Aorta (tissue), 5 donors: Measurements from ENCODE around the gene SLC35F5. TPM values are rescaled to one million over a fixed set of nuclear protein-coding genes. Genes with fewer than 3 reads are reported as not detected.
"Not testable (repeated sequence)": the region's sequence is repeated elsewhere in the genome, so short reads cannot be mapped to it uniquely, and the experiment has no call there.

Source experiments
- ATAC-seq: fragments of 200-7000 bp; cut with Tn5 transposase; one replicate; pipeline ENCODE4 v1.9.1; 2022; ENCODE audit warnings: moderate library complexity; ENCODE audit not compliant: low FRiP score
- DNase-seq, 2 donors: peaks; one replicate each; pipeline ENCODE4 v3.0.0-alpha.2; 2020
- H3K27ac ChIP-seq, 2 donors: one replicate each; pipeline ENCODE4 v1.5.1; 2013; ENCODE audit warnings: low read length in 2 of 2, mild to moderate bottlenecking in 2 of 2, moderate library complexity in 2 of 2, control low read depth in 1 of 2, inconsistent platforms in 1 of 2, low read depth in 1 of 2
- H3K27me3 ChIP-seq, 2 donors: one replicate each; pipeline ENCODE4 v1.6.1; 2013; ENCODE audit warnings: control low read depth in 1 of 2, low read length in 1 of 2, mild to moderate bottlenecking in 1 of 2, moderate library complexity in 1 of 2; ENCODE audit not compliant: insufficient read depth in 2 of 2, control insufficient read depth in 1 of 2
- H3K36me3 ChIP-seq, 2 donors: one replicate each; pipeline ENCODE4 v1.6.1; 2013; ENCODE audit warnings: control low read depth in 1 of 2, low read length in 1 of 2, mild to moderate bottlenecking in 1 of 2; ENCODE audit not compliant: insufficient read depth in 2 of 2, control insufficient read depth in 1 of 2
- H3K4me1 ChIP-seq, 2 donors: one replicate each; pipeline ENCODE4 v1.6.1; 2013; ENCODE audit warnings: low read length in 2 of 2, control low read depth in 1 of 2, mild to moderate bottlenecking in 1 of 2, moderate library complexity in 1 of 2; ENCODE audit not compliant: insufficient read depth in 2 of 2, control insufficient read depth in 1 of 2
- H3K4me3 ChIP-seq, 2 donors: one replicate each; pipeline ENCODE4 v1.5.1; 2013; ENCODE audit warnings: low read length in 2 of 2, control low read depth in 1 of 2, mild to moderate bottlenecking in 1 of 2
- H3K9me3 ChIP-seq: one replicate; pipeline ENCODE4 v1.6.1; 2013; ENCODE audit warnings: mild to moderate bottlenecking, low read length; ENCODE audit not compliant: control insufficient read depth
- WGBS, 2 donors: extraction: QIAGEN DNeasy Blood & Tissue Kit; methylation state at CpG; one replicate each; pipeline ENCODE4 v1.1.7; 2013; 5-methylcytosine and 5-hydroxymethylcytosine counted together
- intact Hi-C, 2 donors: fragments of 100-400 bp; cut with DNase I; formaldehyde crosslinking; loops; one replicate each; pipeline versions ENCODE4 v1.14.2 to v1.15.0; 2022
- polyA plus RNA-seq, 2 donors: library from polyadenylated mRNA; stranded (reverse); fragments of 200-250 nt; gene quantifications; one replicate each; pipeline ENCODE4 v1.2.3, GENCODE V29; 2013
- total RNA-seq, 2 donors: library from RNA; stranded (reverse); fragmentation: NEBNext Ultra II Directional; extraction: Animal tissue kit (Norgen Biotek cat#: 25700); gene quantifications; one replicate each; pipeline ENCODE4 v1.2.1, GENCODE V29; 2021
- donor health status: healthy with polysubstance abuse.
- donor health status: Bipolar disorder and iron deficiency.
- donor health status: DM: no; HTN: no; CAD: no.
- donor health status: DM: no; HTN: no; CAD: no.
- donor health status: DM: yes; HTN: yes; CAD: no.

The SLC35F5 gene
- total and polyA plus RNA-seq, 4 donors: 17.4 to 82.4 (median 48.0) TPM

DNA sequence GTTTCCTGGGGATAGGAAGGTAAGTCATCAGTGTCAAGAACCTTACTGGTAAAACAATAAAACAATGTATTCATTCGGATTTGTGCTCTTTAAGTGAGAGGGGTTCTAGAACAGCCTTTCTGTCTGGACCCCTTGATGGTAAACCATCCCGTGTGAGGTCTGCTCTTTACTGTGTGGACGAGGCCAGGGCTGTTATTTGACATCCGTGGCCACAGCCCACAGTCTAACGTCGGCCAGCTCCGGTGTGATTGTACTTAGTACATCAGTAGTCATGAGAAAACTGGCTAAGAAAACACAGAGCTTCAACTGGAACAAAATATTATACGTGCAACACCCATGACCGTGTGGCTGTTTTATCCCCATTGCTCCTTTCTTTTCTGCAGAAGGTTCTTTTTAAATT lies 62.0 kb downstream of the SLC35F5 start:
- intact Hi-C loops: no loop called here
- 62 to 66% methylated on average over 9 of the region's 9 CpGs for WGBS, 2 donors
- Histone ChIP-seq H3K27ac (no peak overlapping the region), H3K9me3 (no peaks in the 10 kb centered on the region), H3K4me3 (no peak overlapping the region), H3K27me3 (no peaks in the 10 kb centered on the region), H3K36me3 (no peaks in the 10 kb centered on the region), H3K4me1 (no peaks in the 10 kb centered on the region)
- ATAC-seq (no peak), DNase-seq (no peak)

DNA sequence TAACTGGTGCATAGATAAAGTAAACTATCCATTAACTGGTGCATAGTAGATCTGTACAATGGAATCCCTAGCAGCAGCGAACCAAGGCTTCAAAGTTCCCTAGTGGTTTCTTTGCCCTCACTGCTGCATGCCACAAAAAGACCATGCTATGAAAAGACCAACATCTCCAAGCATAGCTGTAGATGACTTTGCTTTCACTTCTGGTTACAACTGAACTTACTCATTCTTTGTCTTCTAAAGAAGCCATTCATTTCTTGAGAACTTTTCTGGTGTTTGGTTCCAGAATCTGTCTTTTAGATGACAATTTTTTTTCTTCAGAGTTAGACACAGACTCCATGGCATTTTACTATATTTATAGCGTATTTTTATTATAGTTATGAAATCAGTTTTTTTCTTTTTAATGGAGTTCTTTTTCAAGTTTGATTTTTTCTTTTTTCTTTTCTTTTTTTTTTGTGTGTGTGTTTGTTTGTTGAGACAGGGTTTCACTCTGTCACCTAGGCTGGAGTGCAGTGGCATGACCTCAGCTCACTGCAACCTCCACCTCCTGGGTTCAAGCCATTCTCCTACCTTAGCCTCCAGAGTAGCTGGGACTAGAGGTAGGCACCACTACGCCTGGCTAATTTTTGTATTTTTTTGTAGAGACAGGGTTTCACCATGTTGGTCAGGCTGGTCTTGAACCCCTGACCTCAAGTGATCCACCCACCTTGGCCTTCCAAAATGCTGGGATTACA lies 63.6 kb downstream of the SLC35F5 start:
- Histone ChIP-seq H3K36me3 (no peaks in the 10 kb centered on the region), H3K4me3 (no peak overlapping the region), H3K4me1 (no peaks in the 10 kb centered on the region), H3K9me3 (no peaks in the 10 kb centered on the region), H3K27ac (no peak overlapping the region), H3K27me3 (no peaks in the 10 kb centered on the region)
- WGBS, 2 donors: 58 to 60% methylated on average over 3 of the region's 3 CpGs
- DNase-seq (no peak), ATAC-seq (no peak)
- intact Hi-C loops: no loop called here

DNA sequence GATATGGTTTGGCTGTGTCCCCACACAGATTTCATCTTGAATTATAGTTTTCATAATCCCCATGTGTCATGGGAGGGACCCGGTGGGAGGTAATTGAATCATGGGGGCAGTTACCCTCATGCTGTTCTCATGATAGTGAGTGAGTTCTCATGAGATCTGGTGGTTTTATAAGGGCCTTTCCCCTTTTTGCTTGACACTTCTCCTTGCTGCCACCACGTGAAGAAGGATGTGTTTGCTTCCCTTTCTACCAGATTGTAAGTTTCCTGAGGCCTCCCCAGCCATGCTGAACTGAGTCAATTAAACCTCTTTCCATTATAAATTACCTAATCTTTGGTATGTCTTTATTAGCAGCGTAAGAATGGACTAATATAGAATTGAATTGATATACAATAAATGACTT lies 65.6 kb downstream of the SLC35F5 start:
- H3K36me3 ChIP-seq, H3K27ac ChIP-seq, H3K9me3 ChIP-seq, H3K27me3 ChIP-seq, ATAC-seq, H3K4me3 ChIP-seq, DNase-seq, intact Hi-C loops, H3K4me1 ChIP-seq: not testable (repeated sequence)
- 57 to 64% methylated on average over 3 of the region's 3 CpGs for WGBS, 2 donors

DNA sequence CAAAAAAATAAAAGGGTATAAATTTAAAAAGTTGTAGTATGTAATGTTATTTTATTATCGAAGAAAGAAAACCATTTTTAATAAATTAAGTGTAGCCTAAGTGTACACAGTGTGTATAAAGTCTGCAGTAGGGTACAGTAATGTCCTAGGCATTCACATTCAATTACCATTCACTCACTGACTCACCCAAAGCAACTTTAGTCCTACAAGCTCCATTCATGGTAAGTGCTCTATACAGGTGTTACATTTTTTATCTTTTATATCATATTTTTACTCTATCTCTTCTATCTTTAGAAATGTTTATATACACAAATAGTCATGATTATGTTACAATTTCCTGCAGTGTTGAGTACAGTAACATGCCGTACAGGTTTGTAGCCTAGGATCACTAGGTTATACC lies 69.9 kb downstream of the SLC35F5 start:
- Histone ChIP-seq H3K9me3 (no peaks in the 10 kb centered on the region), H3K36me3 (no peaks in the 10 kb centered on the region), H3K27me3 (no peaks in the 10 kb centered on the region), H3K27ac (no peak overlapping the region), H3K4me1 (no peaks in the 10 kb centered on the region), H3K4me3 (no peak overlapping the region)
- no peak for ATAC-seq
- no peak for DNase-seq
- intact Hi-C loops: no loop called here
- 73 to 75% methylated on average over 2 of the region's 2 CpGs for WGBS, 2 donors

DNA sequence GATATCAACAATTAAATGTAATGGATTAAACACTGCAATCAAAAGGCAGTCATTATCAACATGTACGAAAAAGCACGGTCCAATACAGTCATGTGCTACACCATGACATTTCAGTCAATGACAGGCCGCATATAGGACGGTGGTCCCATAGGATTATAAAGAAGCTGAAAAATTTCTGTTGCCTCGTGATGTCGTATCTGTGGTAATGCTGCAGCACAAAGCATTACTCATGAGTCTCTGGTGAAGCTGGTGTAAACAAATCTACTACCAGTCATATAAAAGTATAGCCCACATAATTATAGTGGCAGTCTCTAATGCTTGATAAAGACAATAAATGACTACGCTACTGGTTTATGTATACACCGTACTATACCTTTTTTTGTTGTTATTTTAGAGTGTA lies 71.0 kb downstream of the SLC35F5 start:
- DNase-seq (no peak), ATAC-seq (no peak)
- Histone ChIP-seq H3K4me3 (no peak overlapping the region), H3K4me1 (no peaks in the 10 kb centered on the region), H3K9me3 (no peaks in the 10 kb centered on the region), H3K27me3 (no peaks in the 10 kb centered on the region), H3K36me3 (no peaks in the 10 kb centered on the region), H3K27ac (no peak overlapping the region)
- intact Hi-C loops: no loop called here
- 74 to 77% methylated on average over 8 of the region's 8 CpGs for WGBS, 2 donors

DNA sequence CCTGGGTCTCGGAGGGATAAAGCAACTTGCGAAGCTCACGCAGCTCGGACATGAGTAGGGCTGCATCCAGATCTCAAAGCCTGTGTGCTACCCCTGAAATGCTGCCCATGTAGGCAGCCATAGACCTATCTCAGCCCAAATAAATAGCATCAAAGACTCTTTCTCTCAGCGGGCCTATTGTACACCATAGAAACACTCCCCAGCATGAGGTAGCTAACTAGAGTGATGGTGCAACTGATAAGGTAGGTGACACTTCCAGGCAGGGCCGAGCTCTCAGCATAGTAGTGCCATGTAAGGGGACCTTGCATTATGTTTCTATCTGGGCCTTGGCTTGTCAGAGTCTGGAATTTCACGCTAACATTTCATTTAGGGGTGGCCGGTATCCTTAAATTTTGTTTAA lies 77.0 kb downstream of the SLC35F5 start:
- H3K9me3 ChIP-seq: no peaks in the 10 kb centered on the region
- ATAC-seq (no peak), DNase-seq (no peak)
- no peak overlapping the region for H3K27ac ChIP-seq
- no peaks in the 10 kb centered on the region for H3K4me1 ChIP-seq
- 89 to 90% methylated on average over 8 of the region's 8 CpGs for WGBS, 2 donors
- H3K36me3 ChIP-seq: no peaks in the 10 kb centered on the region
- H3K27me3 ChIP-seq: no peaks in the 10 kb centered on the region
- H3K4me3 ChIP-seq: no peak overlapping the region
- intact Hi-C loops: no loop called here

DNA sequence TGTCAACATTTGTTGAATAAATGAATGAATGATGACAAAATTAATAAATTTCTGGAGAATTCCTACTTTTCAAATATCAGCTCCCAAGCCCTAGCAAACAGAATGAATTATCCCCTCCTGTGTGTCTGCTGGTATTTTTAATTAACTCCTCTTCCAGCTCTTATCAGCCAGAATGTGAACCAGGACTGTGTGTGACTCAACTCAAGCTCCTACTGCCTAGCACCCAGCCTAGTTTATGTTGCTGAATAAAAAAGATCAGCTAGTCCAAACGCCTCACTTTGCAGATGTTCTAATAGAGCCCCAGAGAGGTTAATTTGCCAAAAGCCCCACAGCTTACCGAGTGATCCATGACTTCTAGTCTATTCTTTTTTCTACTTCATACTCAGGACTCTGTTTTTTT lies 79.1 kb downstream of the SLC35F5 start:
- H3K4me1 ChIP-seq: no peaks in the 10 kb centered on the region
- no peaks in the 10 kb centered on the region for H3K27me3 ChIP-seq
- ATAC-seq (no peak), DNase-seq (no peak)
- H3K9me3 ChIP-seq: no peaks in the 10 kb centered on the region
- H3K36me3 ChIP-seq: no peaks in the 10 kb centered on the region
- no peak overlapping the region for H3K27ac ChIP-seq
- intact Hi-C loops: no loop called here
- 76 to 81% methylated on average over 2 of the region's 2 CpGs for WGBS, 2 donors
- H3K4me3 ChIP-seq: no peak overlapping the region

DNA sequence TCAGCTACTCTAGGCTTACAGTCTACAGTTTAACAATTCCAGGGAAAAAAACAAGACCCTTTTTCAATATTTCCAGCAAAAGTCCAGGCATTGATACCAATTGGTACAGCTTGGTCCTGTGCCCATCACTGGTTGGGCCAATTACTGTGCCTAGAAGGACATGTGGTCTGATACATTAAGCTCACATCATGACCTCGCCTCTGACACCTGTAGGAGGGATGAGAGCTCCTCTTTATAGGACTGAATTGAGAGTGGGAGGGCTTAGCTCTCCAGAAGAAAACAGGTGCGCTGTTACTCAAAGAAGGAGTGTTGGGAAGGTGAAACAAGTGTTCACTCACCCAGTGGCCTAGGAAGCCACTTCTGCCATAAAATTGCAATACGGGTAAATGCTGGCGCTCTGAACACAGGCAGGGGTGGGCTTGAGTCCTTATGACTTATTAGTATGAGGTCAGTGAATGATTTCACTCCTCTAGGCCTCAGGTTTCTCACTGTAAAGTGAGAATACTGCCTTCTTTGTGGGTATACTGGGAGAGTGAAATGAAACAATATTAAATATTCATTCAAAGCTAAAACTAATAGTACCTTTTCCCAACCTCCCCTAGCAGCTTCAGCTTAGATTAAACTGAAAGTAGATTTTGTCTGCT lies 79.7 kb downstream of the SLC35F5 start:
- Histone ChIP-seq H3K27ac (no peak overlapping the region), H3K36me3 (no peaks in the 10 kb centered on the region), H3K9me3 (no peaks in the 10 kb centered on the region), H3K4me3 (no peak overlapping the region), H3K4me1 (no peaks in the 10 kb centered on the region), H3K27me3 (no peaks in the 10 kb centered on the region)
- no peak for ATAC-seq
- 96% methylated on average over 4 of the region's 4 CpGs for WGBS, 2 donors
- intact Hi-C loops: no loop called here
- no peak for DNase-seq

DNA sequence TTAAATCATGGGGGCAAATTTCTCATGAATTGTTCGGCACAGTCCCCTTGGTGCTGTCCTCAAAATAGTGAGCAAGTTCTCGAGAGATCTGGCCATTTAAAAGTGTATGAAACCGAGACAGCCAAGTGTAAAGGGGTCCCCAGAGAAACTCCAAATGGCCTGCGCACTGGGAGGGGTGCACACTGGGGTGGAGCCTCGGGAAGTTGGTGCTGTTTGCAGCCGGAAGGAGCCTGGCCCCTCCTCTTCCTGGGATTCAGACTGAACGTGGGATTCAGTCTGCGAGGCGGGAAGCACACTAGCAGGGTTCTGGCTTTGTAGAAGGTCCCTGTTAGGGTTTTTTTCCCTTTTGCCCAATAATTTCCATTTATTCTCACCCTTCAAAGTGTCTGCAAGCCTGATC lies 80.6 kb downstream of the SLC35F5 start:
- ATAC-seq: no peak

More for the DNA sequence above, 80.6 kb downstream of the SLC35F5 start:
- DNase-seq: no peak
- Histone ChIP-seq H3K4me3 (no peak overlapping the region), H3K4me1 (no peaks in the 10 kb centered on the region), H3K27ac (no peak overlapping the region), H3K27me3 (no peaks in the 10 kb centered on the region), H3K9me3 (no peaks in the 10 kb centered on the region), H3K36me3 (no peaks in the 10 kb centered on the region)
- intact Hi-C loops: no loop called here
- WGBS, 2 donors: 42% methylated on average over 9 of the region's 9 CpGs
